Panc1 (cell line): ENCODE results near the gene SPATA7.

Source experiments
- POLR2AphosphoS5 ChIP-seq: IDR thresholded peaks from 2 replicates; pipeline ENCODE4 v1.6.1; 2012; ENCODE audit warnings: mild to moderate bottlenecking, low read depth, low read length, moderate library complexity
- TCF7L2 ChIP-seq: IDR thresholded peaks from 2 replicates; pipeline ENCODE4 v1.6.1; 2011; ENCODE audit warnings: mild to moderate bottlenecking, low read depth, low read length, inconsistent platforms
- TF ChIP-seq, protein P1 (sequence below): fragments of 450-650 bp; IDR thresholded peaks from 2 replicates; pipeline ENCODE4 v1.5.1; 2017; ENCODE audit warnings: mild to moderate bottlenecking
- TF ChIP-seq, protein P2 (sequence below), 2 experiments: IDR thresholded peaks; 2 replicates each; pipeline ENCODE4 v1.6.1; 2011 to 2012; ENCODE audit warnings: low read depth in 2 of 2, control low read depth in 1 of 2, low read length in 1 of 2, mild to moderate bottlenecking in 1 of 2, moderate library complexity in 1 of 2; ENCODE audit not compliant: insufficient read depth in 1 of 2

DNA sequence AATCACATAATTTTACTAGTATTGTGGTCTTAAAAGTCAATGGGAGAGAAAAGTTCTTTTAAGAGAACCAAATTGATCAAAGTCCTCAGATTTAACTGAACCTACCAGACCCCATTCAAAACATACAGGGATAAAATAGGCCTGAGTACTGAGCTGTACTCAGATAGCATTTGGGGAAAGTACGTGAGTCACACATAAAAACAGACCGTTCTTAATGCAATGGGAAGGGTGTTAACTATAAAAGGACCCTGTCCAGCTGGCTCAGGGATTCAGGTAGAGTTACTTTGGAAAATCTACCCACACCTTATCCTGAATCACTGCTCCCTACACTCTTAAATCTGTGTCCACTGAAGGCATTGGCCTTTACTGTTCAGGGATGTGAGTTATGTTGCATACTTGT lies 91.4 kb downstream of the SPATA7 start:
- TF ChIP-seq, protein P1, sequence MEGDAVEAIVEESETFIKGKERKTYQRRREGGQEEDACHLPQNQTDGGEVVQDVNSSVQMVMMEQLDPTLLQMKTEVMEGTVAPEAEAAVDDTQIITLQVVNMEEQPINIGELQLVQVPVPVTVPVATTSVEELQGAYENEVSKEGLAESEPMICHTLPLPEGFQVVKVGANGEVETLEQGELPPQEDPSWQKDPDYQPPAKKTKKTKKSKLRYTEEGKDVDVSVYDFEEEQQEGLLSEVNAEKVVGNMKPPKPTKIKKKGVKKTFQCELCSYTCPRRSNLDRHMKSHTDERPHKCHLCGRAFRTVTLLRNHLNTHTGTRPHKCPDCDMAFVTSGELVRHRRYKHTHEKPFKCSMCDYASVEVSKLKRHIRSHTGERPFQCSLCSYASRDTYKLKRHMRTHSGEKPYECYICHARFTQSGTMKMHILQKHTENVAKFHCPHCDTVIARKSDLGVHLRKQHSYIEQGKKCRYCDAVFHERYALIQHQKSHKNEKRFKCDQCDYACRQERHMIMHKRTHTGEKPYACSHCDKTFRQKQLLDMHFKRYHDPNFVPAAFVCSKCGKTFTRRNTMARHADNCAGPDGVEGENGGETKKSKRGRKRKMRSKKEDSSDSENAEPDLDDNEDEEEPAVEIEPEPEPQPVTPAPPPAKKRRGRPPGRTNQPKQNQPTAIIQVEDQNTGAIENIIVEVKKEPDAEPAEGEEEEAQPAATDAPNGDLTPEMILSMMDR: no peak
- TF ChIP-seq, protein P2, sequence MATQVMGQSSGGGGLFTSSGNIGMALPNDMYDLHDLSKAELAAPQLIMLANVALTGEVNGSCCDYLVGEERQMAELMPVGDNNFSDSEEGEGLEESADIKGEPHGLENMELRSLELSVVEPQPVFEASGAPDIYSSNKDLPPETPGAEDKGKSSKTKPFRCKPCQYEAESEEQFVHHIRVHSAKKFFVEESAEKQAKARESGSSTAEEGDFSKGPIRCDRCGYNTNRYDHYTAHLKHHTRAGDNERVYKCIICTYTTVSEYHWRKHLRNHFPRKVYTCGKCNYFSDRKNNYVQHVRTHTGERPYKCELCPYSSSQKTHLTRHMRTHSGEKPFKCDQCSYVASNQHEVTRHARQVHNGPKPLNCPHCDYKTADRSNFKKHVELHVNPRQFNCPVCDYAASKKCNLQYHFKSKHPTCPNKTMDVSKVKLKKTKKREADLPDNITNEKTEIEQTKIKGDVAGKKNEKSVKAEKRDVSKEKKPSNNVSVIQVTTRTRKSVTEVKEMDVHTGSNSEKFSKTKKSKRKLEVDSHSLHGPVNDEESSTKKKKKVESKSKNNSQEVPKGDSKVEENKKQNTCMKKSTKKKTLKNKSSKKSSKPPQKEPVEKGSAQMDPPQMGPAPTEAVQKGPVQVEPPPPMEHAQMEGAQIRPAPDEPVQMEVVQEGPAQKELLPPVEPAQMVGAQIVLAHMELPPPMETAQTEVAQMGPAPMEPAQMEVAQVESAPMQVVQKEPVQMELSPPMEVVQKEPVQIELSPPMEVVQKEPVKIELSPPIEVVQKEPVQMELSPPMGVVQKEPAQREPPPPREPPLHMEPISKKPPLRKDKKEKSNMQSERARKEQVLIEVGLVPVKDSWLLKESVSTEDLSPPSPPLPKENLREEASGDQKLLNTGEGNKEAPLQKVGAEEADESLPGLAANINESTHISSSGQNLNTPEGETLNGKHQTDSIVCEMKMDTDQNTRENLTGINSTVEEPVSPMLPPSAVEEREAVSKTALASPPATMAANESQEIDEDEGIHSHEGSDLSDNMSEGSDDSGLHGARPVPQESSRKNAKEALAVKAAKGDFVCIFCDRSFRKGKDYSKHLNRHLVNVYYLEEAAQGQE (IDR thresholded peaks at IDR 0.05; ENCODE audit: insufficient read depth in 1 of 2, low read depth in 2 of 2, low read length in 1 of 2): no peak
- TF ChIP-seq POLR2AphosphoS5: no peak
- no peak for TF ChIP-seq TCF7L2
